ENCODE data around the gene NDUFB10. TPM values are rescaled to one million over a fixed set of nuclear protein-coding genes. Genes with fewer than 3 reads are reported as not detected.
A peak's percentile ranks its signal among the peaks of the same experiment; 100 is the strongest.

Gene NDUFB10
- total and polyA plus RNA-seq, 12 donors, result 375 to 1,046 (median 590) TPM

- Histone ChIP-seq H3K27me3 (no peaks in the 10 kb centered on the region), H3K4me1 (peaks cover 8 to 46% (median 17%) of the 10 kb centered on the region in 9 donors), H3K9me3 (no peaks in the 10 kb centered on the region), H3K4me3 (peak overlapping the region in 1 of 10 donors; percentile 66), H3K36me3 (peaks cover 0 to 45% (median 23%) of the 10 kb centered on the region in 9 donors), H3K27ac (peak overlapping the region in 1 of 10 donors; percentile 76)
- no peak for DNase-seq
- 90% methylated on average over 23 of the region's 23 CpGs for WGBS, 2 donors
- TF ChIP-seq CTCF (IDR thresholded peaks at IDR 0.05), result no peak
- ATAC-seq, result no peak
- intact Hi-C loops (cut with DNase I), result no loop called here
Measured at GRCh38 chr16:1940273-1941161, 18.8 kb upstream of the NDUFB10 start.

- Histone ChIP-seq H3K4me1 (peaks cover 8 to 46% (median 17%) of the 10 kb centered on the region in 9 donors), H3K4me3 (peak overlapping the region in 8 of 10 donors; percentile 50 to 87 (median 74)), H3K27me3 (no peaks in the 10 kb centered on the region), H3K9me3 (no peaks in the 10 kb centered on the region), H3K27ac (peak overlapping the region in 8 of 10 donors; percentile 4 to 88 (median 80)), H3K36me3 (peaks cover 0 to 45% (median 23%) of the 10 kb centered on the region in 9 donors)
- TF ChIP-seq CTCF (IDR thresholded peaks at IDR 0.05), result peak in 2 of 9 donors; percentile 12 to 33
- no peak for ATAC-seq
- 85 to 86% methylated on average over 30 of the region's 30 CpGs for WGBS, 2 donors
- no peak for DNase-seq
- intact Hi-C loops (cut with DNase I), result no loop called here
Measured at GRCh38 chr16:1941162-1942046, 17.9 kb upstream of the NDUFB10 start.

GRCh38 chr16:1942047-1942809 is 17.1 kb upstream of the NDUFB10 start:
- Histone ChIP-seq H3K4me1 (peaks cover 8 to 45% (median 17%) of the 10 kb centered on the region in 9 donors), H3K36me3 (peaks cover 0 to 41% (median 23%) of the 10 kb centered on the region in 9 donors), H3K9me3 (no peaks in the 10 kb centered on the region), H3K27ac (peak overlapping the region; percentile 15 to 88 (median 81)), H3K4me3 (peak overlapping the region; percentile 50 to 87 (median 69)), H3K27me3 (no peaks in the 10 kb centered on the region)
- no peak for DNase-seq
- no peak for TF ChIP-seq CTCF (IDR thresholded peaks at IDR 0.05)
- intact Hi-C loops (cut with DNase I), result no loop called here
- peak in 7 of 8 donors; percentile 2 to 21 (median 15) for ATAC-seq
- 16 to 22% methylated on average over 15 to 17 of the region's 17 CpGs for WGBS, 2 donors
